H1 (cell line): ENCODE results near the gene CFAP221. TPM values are rescaled to one million over a fixed set of nuclear protein-coding genes. Genes with fewer than 3 reads are reported as not detected.

Experiments
- CTCF ChIA-PET: fragments of 300-600 bp; sonication (Branson Sonifier 250); formaldehyde crosslinking; loops from one replicate; lab custom pipeline; 2021; ENCODE audit not compliant: partially characterized antibody; lab: Charles Lee
- POLR2A ChIA-PET: fragments of 300-600 bp; sonication (Branson Sonifier 250); formaldehyde crosslinking; loops from one replicate; lab custom pipeline; 2021; ENCODE audit warnings: inconsistent platforms; ENCODE audit not compliant: partially characterized antibody; lab: Charles Lee
- DNase-seq, 2 experiments: peaks; one replicate each; pipeline versions ENCODE4 v3.0.0 to v3.0.0-alpha.2; 2010 to 2022; ENCODE audit warnings: low spot score in 2 of 2, low read depth in 1 of 2, mixed read lengths in 1 of 2
- FAIRE-seq: peaks from 2 replicates; lab custom pipeline; 2011; peaks lifted over from hg19 to GRCh38; lab: Jason Lieb, UNC
- H2AFZ ChIP-seq: 2 replicates; pipeline ENCODE4 v1.8.1; 2012; ENCODE audit warnings: low read length, inconsistent platforms
- H2AK5ac ChIP-seq: 2 replicates; pipeline ENCODE4 v1.6.1; 2013; ENCODE audit warnings: low read depth, low read length
- H2BK120ac ChIP-seq: replicated peaks from 2 replicates; pipeline ENCODE3; 2013; ENCODE audit warnings: low read depth, low read length, inconsistent platforms
- H2BK12ac ChIP-seq: 2 replicates; pipeline ENCODE4 v1.6.1; 2013; ENCODE audit warnings: low read depth, low read length
- H2BK15ac ChIP-seq: 2 replicates; pipeline ENCODE4 v1.6.1; 2013; ENCODE audit warnings: low read length
- H2BK20ac ChIP-seq: 2 replicates; pipeline ENCODE4 v1.6.1; 2013; ENCODE audit warnings: low read length
- H2BK5ac ChIP-seq: 2 replicates; pipeline ENCODE4 v1.6.1; 2013; ENCODE audit warnings: low read depth, low read length
- H3K14ac ChIP-seq: 2 replicates; pipeline ENCODE4 v1.6.1; 2013; ENCODE audit warnings: inconsistent platforms; ENCODE audit not compliant: insufficient read length
- H3K18ac ChIP-seq: 2 replicates; pipeline ENCODE4 v1.6.1; 2013; ENCODE audit warnings: low read length; ENCODE audit errors: extremely low read depth
- H3K23ac ChIP-seq: 2 replicates; pipeline ENCODE4 v1.6.1; 2013; ENCODE audit warnings: inconsistent platforms; ENCODE audit not compliant: insufficient read length
- H3K23me2 ChIP-seq: 2 replicates; pipeline ENCODE4 v1.6.1; 2013; ENCODE audit warnings: low read depth, low read length
- H3K27ac ChIP-seq: 2 replicates; pipeline ENCODE4 v1.6.1; 2011; ENCODE audit warnings: low read depth, low read length, inconsistent platforms
- H3K27me3 ChIP-seq, 4 experiments: replicated peaks in 1 of 4; 1 replicate in 1 of 4; 2 replicates in 3 of 4; pipeline versions ENCODE4 v1.6.1 to v1.8.1; 2011 to 2013; ENCODE audit warnings: low read length in 3 of 4, mild to moderate bottlenecking in 3 of 4, inconsistent platforms in 2 of 4, mixed read lengths in 2 of 4, moderate library complexity in 1 of 4; ENCODE audit not compliant: control insufficient read depth in 3 of 4, insufficient read depth in 3 of 4; ENCODE audit errors: extremely low read depth in 1 of 4
- H3K36me3 ChIP-seq, 4 experiments: 2 replicates each; pipeline versions ENCODE4 v1.6.1 to v1.8.1; 2011 to 2013; ENCODE audit warnings: mild to moderate bottlenecking in 4 of 4, low read length in 3 of 4, moderate library complexity in 2 of 4, control low read depth in 1 of 4, inconsistent platforms in 1 of 4; ENCODE audit not compliant: insufficient read depth in 4 of 4, control insufficient read depth in 2 of 4
- H3K4ac ChIP-seq: replicated peaks from 2 replicates; pipeline ENCODE3; 2013; ENCODE audit warnings: low read length, low read depth, mixed read lengths, inconsistent platforms; ENCODE audit not compliant: insufficient read length
- H3K4me1 ChIP-seq, 4 experiments: replicated peaks in 1 of 4; 1 replicate in 1 of 4; 2 replicates in 3 of 4; pipeline versions ENCODE4 v1.6.1 to v1.8.1; 2011 to 2013; ENCODE audit warnings: low read length in 3 of 4, inconsistent platforms in 2 of 4, mixed read lengths in 1 of 4; ENCODE audit not compliant: insufficient read depth in 4 of 4, control insufficient read depth in 3 of 4
- H3K4me2 ChIP-seq, 2 experiments: 2 replicates each; pipeline versions ENCODE4 v1.6.1 to v1.8.1; 2011 to 2013; ENCODE audit warnings: low read depth in 2 of 2, low read length in 2 of 2, control low read depth in 1 of 2, inconsistent platforms in 1 of 2, mild to moderate bottlenecking in 1 of 2; ENCODE audit not compliant: insufficient read depth in 1 of 2
- H3K4me3 ChIP-seq, 4 experiments: fragments of 200-600, 300-600 bp in 1 of 4; sonication (generic), shearing (Covaris generic), sonication (Bioruptor Twin) in 1 of 4; 2 replicates each; pipeline versions ENCODE4 v1.5.1 to v1.8.1; 2011 to 2016; ENCODE audit warnings: low read length in 4 of 4, low read depth in 3 of 4, control low read depth in 2 of 4, inconsistent platforms in 2 of 4, mild to moderate bottlenecking in 2 of 4, mixed read lengths in 1 of 4, moderate library complexity in 1 of 4; ENCODE audit not compliant: insufficient read depth in 2 of 4; ENCODE audit errors: extremely low read depth in 1 of 4
- H3K56ac ChIP-seq: replicated peaks from 2 replicates; pipeline ENCODE3; 2013; ENCODE audit warnings: low read depth, mild to moderate bottlenecking, mixed read lengths, low read length, inconsistent platforms; ENCODE audit not compliant: insufficient read length
- H3K79me1 ChIP-seq: 2 replicates; pipeline ENCODE4 v1.6.1; 2013; ENCODE audit warnings: low read depth, low read length, control low read depth
- H3K79me2 ChIP-seq, 2 experiments: 2 replicates each; pipeline versions ENCODE4 v1.6.1 to v1.8.1; 2012 to 2013; ENCODE audit warnings: low read length in 2 of 2, mild to moderate bottlenecking in 2 of 2, inconsistent platforms in 1 of 2; ENCODE audit not compliant: insufficient read depth in 2 of 2, control insufficient read depth in 1 of 2
- H3K9ac ChIP-seq, 4 experiments: replicated peaks in 1 of 4; 1 replicate in 1 of 4; 2 replicates in 3 of 4; pipeline versions ENCODE4 v1.6.1 to v1.8.1; 2011 to 2013; ENCODE audit warnings: low read depth in 3 of 4, low read length in 3 of 4, control low read depth in 2 of 4, mild to moderate bottlenecking in 2 of 4, moderate library complexity in 2 of 4, inconsistent platforms in 1 of 4; ENCODE audit errors: extremely low read depth in 1 of 4
- H3K9me3 ChIP-seq, 2 experiments: 2 replicates each; pipeline versions ENCODE4 v1.6.1 to v1.8.1; 2012 to 2013; ENCODE audit warnings: mild to moderate bottlenecking in 2 of 2, moderate library complexity in 2 of 2, control low read depth in 1 of 2, inconsistent platforms in 1 of 2, low read depth in 1 of 2, low read length in 1 of 2, mixed read lengths in 1 of 2; ENCODE audit not compliant: insufficient read depth in 2 of 2
- H4K20me1 ChIP-seq, 2 experiments: replicated peaks in 1 of 2; 2 replicates each; pipeline versions ENCODE3 to v1.8.1; 2011 to 2013; ENCODE audit warnings: inconsistent platforms in 2 of 2, low read length in 2 of 2, mild to moderate bottlenecking in 1 of 2; ENCODE audit not compliant: insufficient read depth in 2 of 2, control insufficient read depth in 1 of 2
- H4K5ac ChIP-seq: 2 replicates; pipeline ENCODE4 v1.6.1; 2013; ENCODE audit warnings: low read length, low read depth, mixed read lengths, inconsistent platforms; ENCODE audit not compliant: insufficient read length
- H4K8ac ChIP-seq: 2 replicates; pipeline ENCODE4 v1.8.0; 2013; ENCODE audit warnings: mild to moderate bottlenecking, moderate library complexity, low read length, inconsistent platforms; ENCODE audit not compliant: insufficient read depth; ENCODE audit errors: extremely low read depth
- H4K91ac ChIP-seq: replicated peaks from 2 replicates; pipeline ENCODE3; 2013; ENCODE audit warnings: low read length, mixed read lengths, inconsistent platforms; ENCODE audit not compliant: insufficient read length
- CEBPB ChIP-seq: IDR thresholded peaks from 2 replicates; pipeline ENCODE4 v1.6.1; 2012; ENCODE audit warnings: low read depth, low read length
- CREB1 ChIP-seq: IDR thresholded peaks from 2 replicates; pipeline ENCODE4 v1.6.1; 2012; ENCODE audit warnings: inconsistent platforms
- CTBP2 ChIP-seq: IDR thresholded peaks from 2 replicates; pipeline ENCODE4 v1.7.0; 2011; ENCODE audit warnings: borderline replicate concordance, mild to moderate bottlenecking, moderate library complexity, mixed read lengths, low read length; ENCODE audit not compliant: insufficient read depth, insufficient read length
- KDM4A ChIP-seq: IDR thresholded peaks from one replicate; pipeline ENCODE4 v1.7.1; 2012; ENCODE audit warnings: low read depth, mild to moderate bottlenecking, moderate library complexity, low read length, inconsistent platforms; ENCODE audit not compliant: severe bottlenecking
- SP1 ChIP-seq: IDR thresholded peaks from 2 replicates; pipeline ENCODE4 v1.6.1; 2011; ENCODE audit warnings: low read depth, low read length
- TAF1 ChIP-seq: IDR thresholded peaks from 2 replicates; pipeline ENCODE4 v1.6.1; 2011; ENCODE audit warnings: mild to moderate bottlenecking, low read depth, low read length
- WGBS, 2 experiments: shearing (Covaris generic) in 1 of 2; methylation state at CpG; one replicate each; pipeline versions ENCODE4 v1.1.6 to v1.1.7; 2013 to 2015; ENCODE audit warnings: low lambda C conversion rate in 2 of 2, mixed read lengths in 2 of 2, inconsistent platforms in 1 of 2, low coverage in 1 of 2, missing lambda C conversion rate in 1 of 2; ENCODE audit not compliant: insufficient replicate concordance in 2 of 2, insufficient coverage in 1 of 2, insufficient read length in 1 of 2; ENCODE audit errors: extremely low coverage in 1 of 2, missing lambda C conversion rate in 1 of 2; 5-methylcytosine and 5-hydroxymethylcytosine counted together
- polyA plus RNA-seq, 7 experiments: library from polyadenylated mRNA; depleted of rRNA in 3 of 7; stranded (reverse) in 5 of 7; unstranded in 2 of 7; fragments of >200 nt in 5 of 7; fragments of 200-250 nt in 2 of 7; gene quantifications; 1 replicate in 5 of 7; 2 replicates in 1 of 7; 4 replicates in 1 of 7; pipeline versions ENCODE4 v1.2.1 to v1.2.3, GENCODE V29; 2011 to 2013; ENCODE audit warnings: missing spikeins in 2 of 7, mixed read lengths in 2 of 7
- total RNA-seq: library from RNA; stranded (reverse); fragmentation: NEBNext Ultra II Directional; extraction: Animal tissue kit (Norgen Biotek cat#: 25700); gene quantifications from 2 replicates; pipeline ENCODE4 v1.2.1, GENCODE V29; 2021

Gene CFAP221
- total and polyA plus RNA-seq, 2 of the 8 experiments (the other 6 are each of a cell fraction or from before 2014, with no cell fraction given), result 0.14 to 0.71 TPM

DNA sequence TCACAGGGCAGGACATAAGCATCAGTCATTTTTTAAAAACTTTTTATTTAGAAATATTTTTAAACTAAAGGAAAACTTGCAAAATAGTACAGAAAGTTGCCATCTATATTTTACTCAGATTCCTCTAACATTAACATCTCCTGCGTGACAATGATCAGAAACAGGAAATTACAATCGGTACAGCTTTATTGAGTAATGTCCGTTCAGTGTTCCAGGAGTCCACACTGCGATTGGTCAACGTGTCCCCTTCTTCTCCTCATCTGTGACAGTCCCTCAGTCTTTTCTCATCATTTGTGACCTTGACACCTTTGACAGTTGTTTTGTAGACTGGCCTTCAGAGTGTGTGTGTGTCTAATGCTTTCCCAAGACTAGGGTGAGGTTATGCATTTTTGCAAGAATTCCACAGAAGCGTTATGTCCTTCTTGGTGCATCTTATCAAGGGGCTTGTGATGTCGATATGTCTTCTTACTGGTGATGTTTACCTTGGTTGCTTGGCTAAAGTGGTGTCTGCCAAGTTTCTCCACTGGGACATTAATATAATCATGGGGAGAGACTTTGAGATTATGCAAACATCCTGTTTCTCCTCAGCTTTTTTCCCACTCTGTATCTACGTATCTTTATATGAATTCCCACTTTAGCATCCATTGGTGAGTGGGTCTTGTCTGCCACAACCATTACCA, 113.4 kb downstream of the CFAP221 start:
- Histone ChIP-seq H3K36me3 (no peaks in the 10 kb centered on the region), H2BK12ac (no peak overlapping the region), H3K4me2 (no peak overlapping the region), H3K9me3 (no peaks in the 10 kb centered on the region; a peak in 1 of 4 replicates), H2AFZ (no peak overlapping the region), H2BK120ac (no peak overlapping the region), H3K79me1 (no peaks in the 10 kb centered on the region), H2AK5ac (no peak overlapping the region), H3K79me2 (no peaks in the 10 kb centered on the region), H4K8ac (no peak overlapping the region), H4K5ac (no peak overlapping the region), H2BK20ac (no peak overlapping the region), H3K4me3 (no peak overlapping the region), H3K9ac (no peak overlapping the region), H3K23ac (no peak overlapping the region), H2BK15ac (no peak overlapping the region), H3K27me3 (no peaks in the 10 kb centered on the region), H3K4ac (no peak overlapping the region), H3K27ac (no peak overlapping the region), H3K23me2 (no peaks in the 10 kb centered on the region), H3K18ac (no peak overlapping the region), H4K20me1 (no peaks in the 10 kb centered on the region), H3K4me1 (no peaks in the 10 kb centered on the region), H3K56ac (no peak overlapping the region), H2BK5ac (no peak overlapping the region), H3K14ac (no peak overlapping the region), H4K91ac (no peak overlapping the region)
- DNase-seq (no peak), FAIRE-seq (no peak)
- POLR2A ChIA-PET, result interaction anchor here (0.7 kb wide), 1 partner anchor 15 kb away, joined by 3 read pairs; no protein-coding TSS in a partner anchor
- CTCF ChIA-PET, result interaction anchor here (1.1 to 10.6 kb wide), 8 partner anchors 9 to 181 kb away, joined by 3 to 86 read pairs (median 5); no protein-coding TSS in a partner anchor
- no peak for TF ChIP-seq CTBP2
- no peak for TF ChIP-seq CREB1
- no peak for TF ChIP-seq CEBPB
- no peak for TF ChIP-seq SP1
- TF ChIP-seq KDM4A, result no peak
- no peak for TF ChIP-seq TAF1
- WGBS, 2 experiments, result 86% methylated on average over 8 of the region's 8 CpGs; no CpG with 5 or more reads in 1 of the 2 experiments
